ENCODE data around the gene KNDC1. TPM values are rescaled to one million over a fixed set of nuclear protein-coding genes. Genes with fewer than 3 reads are reported as not detected.

KNDC1 gene
- total RNA-seq, 4 donors from 2014 or later, result 0.42 to 1.7 (median 0.95) TPM

GRCh38 chr10:133184591-133185244 lies 24.7 kb downstream of the KNDC1 start:
- intact Hi-C loops (cut with DNase I), result no loop called here
- DNase-seq (ENCODE audit: extremely low spot score), result no peak
- H3K27ac ChIP-seq (replicated peaks in 1 of 4), result no peak overlapping the region
- no peaks in the 10 kb centered on the region for H3K4me1 ChIP-seq
- TF ChIP-seq POLR2AphosphoS5 (IDR thresholded peaks at IDR 0.05) (no peak), POLR2A (IDR thresholded peaks at IDR 0.05; ENCODE audit: low read depth) (no peak), EP300 (IDR thresholded peaks at IDR 0.05) (no peak)
- TF ChIP-seq, protein P1, sequence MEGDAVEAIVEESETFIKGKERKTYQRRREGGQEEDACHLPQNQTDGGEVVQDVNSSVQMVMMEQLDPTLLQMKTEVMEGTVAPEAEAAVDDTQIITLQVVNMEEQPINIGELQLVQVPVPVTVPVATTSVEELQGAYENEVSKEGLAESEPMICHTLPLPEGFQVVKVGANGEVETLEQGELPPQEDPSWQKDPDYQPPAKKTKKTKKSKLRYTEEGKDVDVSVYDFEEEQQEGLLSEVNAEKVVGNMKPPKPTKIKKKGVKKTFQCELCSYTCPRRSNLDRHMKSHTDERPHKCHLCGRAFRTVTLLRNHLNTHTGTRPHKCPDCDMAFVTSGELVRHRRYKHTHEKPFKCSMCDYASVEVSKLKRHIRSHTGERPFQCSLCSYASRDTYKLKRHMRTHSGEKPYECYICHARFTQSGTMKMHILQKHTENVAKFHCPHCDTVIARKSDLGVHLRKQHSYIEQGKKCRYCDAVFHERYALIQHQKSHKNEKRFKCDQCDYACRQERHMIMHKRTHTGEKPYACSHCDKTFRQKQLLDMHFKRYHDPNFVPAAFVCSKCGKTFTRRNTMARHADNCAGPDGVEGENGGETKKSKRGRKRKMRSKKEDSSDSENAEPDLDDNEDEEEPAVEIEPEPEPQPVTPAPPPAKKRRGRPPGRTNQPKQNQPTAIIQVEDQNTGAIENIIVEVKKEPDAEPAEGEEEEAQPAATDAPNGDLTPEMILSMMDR (IDR thresholded peaks at IDR 0.05), result no peak
- peaks cover 0 to 63% (median 0%) of the 10 kb centered on the region in 4 donors for H3K27me3 ChIP-seq
- H3K9me3 ChIP-seq, result no peaks in the 10 kb centered on the region
- H3K4me3 ChIP-seq, result no peak overlapping the region
- 92% methylated on average over 19 of the region's 23 CpGs for WGBS
- no peaks in the 10 kb centered on the region for H3K36me3 ChIP-seq

- Histone ChIP-seq H3K4me3 (no peak overlapping the region), H3K27ac (replicated peaks in 1 of 4) (no peak overlapping the region), H3K27me3 (peaks cover 0 to 61% (median 0%) of the 10 kb centered on the region in 4 donors), H3K36me3 (no peaks in the 10 kb centered on the region), H3K4me1 (no peaks in the 10 kb centered on the region), H3K9me3 (no peaks in the 10 kb centered on the region)
- TF ChIP-seq EP300 (IDR thresholded peaks at IDR 0.05) (no peak), POLR2A (IDR thresholded peaks at IDR 0.05; ENCODE audit: low read depth) (no peak), POLR2AphosphoS5 (IDR thresholded peaks at IDR 0.05) (no peak)
- TF ChIP-seq, protein P1 (IDR thresholded peaks at IDR 0.05), result no peak
- 75% methylated on average over 11 of the region's 11 CpGs for WGBS
- intact Hi-C loops (cut with DNase I), result no loop called here
- no peak for DNase-seq (ENCODE audit: extremely low spot score)
Measured at GRCh38 chr10:133185421-133185820, 25.4 kb downstream of the KNDC1 start.

- 66% methylated on average over 5 of the region's 27 CpGs for WGBS
- TF ChIP-seq, protein P1 (IDR thresholded peaks at IDR 0.05), result no peak
- no peak for TF ChIP-seq POLR2A (IDR thresholded peaks at IDR 0.05; ENCODE audit: low read depth)
- no peak for TF ChIP-seq POLR2AphosphoS5 (IDR thresholded peaks at IDR 0.05)
- TF ChIP-seq EP300 (IDR thresholded peaks at IDR 0.05), result no peak
Measured at GRCh38 chr10:133185916-133186315, 25.9 kb downstream of the KNDC1 start.

GRCh38 chr10:133186416-133187090 lies 26.5 kb downstream of the KNDC1 start:
- peaks cover 0 to 58% (median 0%) of the 10 kb centered on the region in 4 donors for H3K27me3 ChIP-seq
- 61% methylated on average over 19 of the region's 34 CpGs for WGBS
- intact Hi-C loops (cut with DNase I), result no loop called here

More at GRCh38 chr10:133185916-133186315, 25.9 kb downstream of the KNDC1 start:
- intact Hi-C loops (cut with DNase I), result no loop called here
- H3K9me3 ChIP-seq, result no peaks in the 10 kb centered on the region
- no peak for DNase-seq (ENCODE audit: extremely low spot score)
- no peak overlapping the region for H3K4me3 ChIP-seq
- peaks cover 0 to 64% (median 0%) of the 10 kb centered on the region in 4 donors for H3K27me3 ChIP-seq
- no peaks in the 10 kb centered on the region for H3K4me1 ChIP-seq
- no peak overlapping the region for H3K27ac ChIP-seq (replicated peaks in 1 of 4)
- no peaks in the 10 kb centered on the region for H3K36me3 ChIP-seq

More at GRCh38 chr10:133186416-133187090, 26.5 kb downstream of the KNDC1 start:
- TF ChIP-seq POLR2AphosphoS5 (IDR thresholded peaks at IDR 0.05), result no peak
- TF ChIP-seq EP300 (IDR thresholded peaks at IDR 0.05), result no peak
- TF ChIP-seq, protein P1 (IDR thresholded peaks at IDR 0.05), result no peak
- no peak for TF ChIP-seq POLR2A (IDR thresholded peaks at IDR 0.05; ENCODE audit: low read depth)
- no peak overlapping the region for H3K27ac ChIP-seq (replicated peaks in 1 of 4)
- no peaks in the 10 kb centered on the region for H3K36me3 ChIP-seq
- peaks cover 0 to under 1% (median under 1%) of the 10 kb centered on the region in 4 donors for H3K9me3 ChIP-seq
- no peaks in the 10 kb centered on the region for H3K4me1 ChIP-seq
- no peak overlapping the region for H3K4me3 ChIP-seq
- DNase-seq (ENCODE audit: extremely low spot score), result no peak

Measured in esophagus muscularis mucosa (tissue), 4 donors.